H1 (cell line): Measurements from ENCODE around the gene ZNF334. TPM values are rescaled to one million over a fixed set of nuclear protein-coding genes. Genes with fewer than 3 reads are reported as not detected.

Experiments used
- CTCF ChIA-PET: fragments of 300-600 bp; sonication (Branson Sonifier 250); formaldehyde crosslinking; loops from one replicate; lab custom pipeline; 2021; ENCODE audit not compliant: partially characterized antibody; lab: Charles Lee
- POLR2A ChIA-PET: fragments of 300-600 bp; sonication (Branson Sonifier 250); formaldehyde crosslinking; loops from one replicate; lab custom pipeline; 2021; ENCODE audit warnings: inconsistent platforms; ENCODE audit not compliant: partially characterized antibody; lab: Charles Lee
- DNase-seq, 2 experiments: peaks; one replicate each; pipeline versions ENCODE4 v3.0.0 to v3.0.0-alpha.2; 2010 to 2022; ENCODE audit warnings: low spot score in 2 of 2, low read depth in 1 of 2, mixed read lengths in 1 of 2
- FAIRE-seq: peaks from 2 replicates; lab custom pipeline; 2011; peaks lifted over from hg19 to GRCh38; lab: Jason Lieb, UNC
- H2AFZ ChIP-seq: 2 replicates; pipeline ENCODE4 v1.8.1; 2012; ENCODE audit warnings: low read length, inconsistent platforms
- H2AK5ac ChIP-seq: 2 replicates; pipeline ENCODE4 v1.6.1; 2013; ENCODE audit warnings: low read depth, low read length
- H2BK120ac ChIP-seq: replicated peaks from 2 replicates; pipeline ENCODE3; 2013; ENCODE audit warnings: low read depth, low read length, inconsistent platforms
- H2BK12ac ChIP-seq: 2 replicates; pipeline ENCODE4 v1.6.1; 2013; ENCODE audit warnings: low read depth, low read length
- H2BK15ac ChIP-seq: 2 replicates; pipeline ENCODE4 v1.6.1; 2013; ENCODE audit warnings: low read length
- H2BK20ac ChIP-seq: 2 replicates; pipeline ENCODE4 v1.6.1; 2013; ENCODE audit warnings: low read length
- H2BK5ac ChIP-seq: 2 replicates; pipeline ENCODE4 v1.6.1; 2013; ENCODE audit warnings: low read depth, low read length
- H3K14ac ChIP-seq: 2 replicates; pipeline ENCODE4 v1.6.1; 2013; ENCODE audit warnings: inconsistent platforms; ENCODE audit not compliant: insufficient read length
- H3K18ac ChIP-seq: 2 replicates; pipeline ENCODE4 v1.6.1; 2013; ENCODE audit warnings: low read length; ENCODE audit errors: extremely low read depth
- H3K23ac ChIP-seq: 2 replicates; pipeline ENCODE4 v1.6.1; 2013; ENCODE audit warnings: inconsistent platforms; ENCODE audit not compliant: insufficient read length
- H3K23me2 ChIP-seq: 2 replicates; pipeline ENCODE4 v1.6.1; 2013; ENCODE audit warnings: low read depth, low read length
- H3K27ac ChIP-seq: 2 replicates; pipeline ENCODE4 v1.6.1; 2011; ENCODE audit warnings: low read depth, low read length, inconsistent platforms
- H3K27me3 ChIP-seq, 4 experiments: replicated peaks in 1 of 4; 1 replicate in 1 of 4; 2 replicates in 3 of 4; pipeline versions ENCODE4 v1.6.1 to v1.8.1; 2011 to 2013; ENCODE audit warnings: low read length in 3 of 4, mild to moderate bottlenecking in 3 of 4, inconsistent platforms in 2 of 4, mixed read lengths in 2 of 4, moderate library complexity in 1 of 4; ENCODE audit not compliant: control insufficient read depth in 3 of 4, insufficient read depth in 3 of 4; ENCODE audit errors: extremely low read depth in 1 of 4
- H3K36me3 ChIP-seq, 4 experiments: 2 replicates each; pipeline versions ENCODE4 v1.6.1 to v1.8.1; 2011 to 2013; ENCODE audit warnings: mild to moderate bottlenecking in 4 of 4, low read length in 3 of 4, moderate library complexity in 2 of 4, control low read depth in 1 of 4, inconsistent platforms in 1 of 4; ENCODE audit not compliant: insufficient read depth in 4 of 4, control insufficient read depth in 2 of 4
- H3K4ac ChIP-seq: replicated peaks from 2 replicates; pipeline ENCODE3; 2013; ENCODE audit warnings: low read length, low read depth, mixed read lengths, inconsistent platforms; ENCODE audit not compliant: insufficient read length
- H3K4me1 ChIP-seq, 4 experiments: replicated peaks in 1 of 4; 1 replicate in 1 of 4; 2 replicates in 3 of 4; pipeline versions ENCODE4 v1.6.1 to v1.8.1; 2011 to 2013; ENCODE audit warnings: low read length in 3 of 4, inconsistent platforms in 2 of 4, mixed read lengths in 1 of 4; ENCODE audit not compliant: insufficient read depth in 4 of 4, control insufficient read depth in 3 of 4
- H3K4me2 ChIP-seq, 2 experiments: 2 replicates each; pipeline versions ENCODE4 v1.6.1 to v1.8.1; 2011 to 2013; ENCODE audit warnings: low read depth in 2 of 2, low read length in 2 of 2, control low read depth in 1 of 2, inconsistent platforms in 1 of 2, mild to moderate bottlenecking in 1 of 2; ENCODE audit not compliant: insufficient read depth in 1 of 2
- H3K4me3 ChIP-seq, 4 experiments: fragments of 200-600, 300-600 bp in 1 of 4; sonication (generic), shearing (Covaris generic), sonication (Bioruptor Twin) in 1 of 4; 2 replicates each; pipeline versions ENCODE4 v1.5.1 to v1.8.1; 2011 to 2016; ENCODE audit warnings: low read length in 4 of 4, low read depth in 3 of 4, control low read depth in 2 of 4, inconsistent platforms in 2 of 4, mild to moderate bottlenecking in 2 of 4, mixed read lengths in 1 of 4, moderate library complexity in 1 of 4; ENCODE audit not compliant: insufficient read depth in 2 of 4; ENCODE audit errors: extremely low read depth in 1 of 4
- H3K56ac ChIP-seq: replicated peaks from 2 replicates; pipeline ENCODE3; 2013; ENCODE audit warnings: low read depth, mild to moderate bottlenecking, mixed read lengths, low read length, inconsistent platforms; ENCODE audit not compliant: insufficient read length
- H3K79me1 ChIP-seq: 2 replicates; pipeline ENCODE4 v1.6.1; 2013; ENCODE audit warnings: low read depth, low read length, control low read depth
- H3K79me2 ChIP-seq, 2 experiments: 2 replicates each; pipeline versions ENCODE4 v1.6.1 to v1.8.1; 2012 to 2013; ENCODE audit warnings: low read length in 2 of 2, mild to moderate bottlenecking in 2 of 2, inconsistent platforms in 1 of 2; ENCODE audit not compliant: insufficient read depth in 2 of 2, control insufficient read depth in 1 of 2
- H3K9ac ChIP-seq, 4 experiments: replicated peaks in 1 of 4; 1 replicate in 1 of 4; 2 replicates in 3 of 4; pipeline versions ENCODE4 v1.6.1 to v1.8.1; 2011 to 2013; ENCODE audit warnings: low read depth in 3 of 4, low read length in 3 of 4, control low read depth in 2 of 4, mild to moderate bottlenecking in 2 of 4, moderate library complexity in 2 of 4, inconsistent platforms in 1 of 4; ENCODE audit errors: extremely low read depth in 1 of 4
- H3K9me3 ChIP-seq, 2 experiments: 2 replicates each; pipeline versions ENCODE4 v1.6.1 to v1.8.1; 2012 to 2013; ENCODE audit warnings: mild to moderate bottlenecking in 2 of 2, moderate library complexity in 2 of 2, control low read depth in 1 of 2, inconsistent platforms in 1 of 2, low read depth in 1 of 2, low read length in 1 of 2, mixed read lengths in 1 of 2; ENCODE audit not compliant: insufficient read depth in 2 of 2
- H4K20me1 ChIP-seq, 2 experiments: replicated peaks in 1 of 2; 2 replicates each; pipeline versions ENCODE3 to v1.8.1; 2011 to 2013; ENCODE audit warnings: inconsistent platforms in 2 of 2, low read length in 2 of 2, mild to moderate bottlenecking in 1 of 2; ENCODE audit not compliant: insufficient read depth in 2 of 2, control insufficient read depth in 1 of 2
- H4K5ac ChIP-seq: 2 replicates; pipeline ENCODE4 v1.6.1; 2013; ENCODE audit warnings: low read length, low read depth, mixed read lengths, inconsistent platforms; ENCODE audit not compliant: insufficient read length
- H4K8ac ChIP-seq: 2 replicates; pipeline ENCODE4 v1.8.0; 2013; ENCODE audit warnings: mild to moderate bottlenecking, moderate library complexity, low read length, inconsistent platforms; ENCODE audit not compliant: insufficient read depth; ENCODE audit errors: extremely low read depth
- H4K91ac ChIP-seq: replicated peaks from 2 replicates; pipeline ENCODE3; 2013; ENCODE audit warnings: low read length, mixed read lengths, inconsistent platforms; ENCODE audit not compliant: insufficient read length
- BACH1 ChIP-seq: IDR thresholded peaks from 2 replicates; pipeline ENCODE4 v1.6.1; 2012; ENCODE audit warnings: low read length, improper control_type of control experiment
- CBX5 ChIP-seq: fragments of 300-800, 300-1000 bp; sonication (generic); IDR thresholded peaks from 2 replicates; pipeline ENCODE4 v1.7.1; 2016; ENCODE audit warnings: antibody characterized with exemption, low read length, low read depth
- EZH2 ChIP-seq: fragments of 200-600 bp; sonication (generic); IDR thresholded peaks from 2 replicates; pipeline ENCODE4 v1.7.1; 2012; ENCODE audit warnings: low read depth, mild to moderate bottlenecking, moderate library complexity, low read length, inconsistent platforms; ENCODE audit not compliant: severe bottlenecking
- RFX5 ChIP-seq: IDR thresholded peaks from 2 replicates; pipeline ENCODE4 v1.6.1; 2011; ENCODE audit warnings: low read depth, low read length, improper control_type of control experiment, borderline replicate concordance
- RXRA ChIP-seq: IDR thresholded peaks from 2 replicates; pipeline ENCODE4 v1.6.1; 2011; ENCODE audit warnings: low read depth, mild to moderate bottlenecking, low read length, moderate library complexity; ENCODE audit not compliant: insufficient read depth
- SP4 ChIP-seq: IDR thresholded peaks from 2 replicates; pipeline ENCODE4 v1.6.1; 2012; ENCODE audit warnings: low read length, inconsistent platforms
- SRF ChIP-seq: IDR thresholded peaks from 2 replicates; pipeline ENCODE4 v1.6.1; 2011; ENCODE audit warnings: mild to moderate bottlenecking, low read depth, low read length, moderate library complexity
- WGBS, 2 experiments: shearing (Covaris generic) in 1 of 2; methylation state at CpG; one replicate each; pipeline versions ENCODE4 v1.1.6 to v1.1.7; 2013 to 2015; ENCODE audit warnings: low lambda C conversion rate in 2 of 2, mixed read lengths in 2 of 2, inconsistent platforms in 1 of 2, low coverage in 1 of 2, missing lambda C conversion rate in 1 of 2; ENCODE audit not compliant: insufficient replicate concordance in 2 of 2, insufficient coverage in 1 of 2, insufficient read length in 1 of 2; ENCODE audit errors: extremely low coverage in 1 of 2, missing lambda C conversion rate in 1 of 2; 5-methylcytosine and 5-hydroxymethylcytosine counted together
- polyA plus RNA-seq, 7 experiments: library from polyadenylated mRNA; depleted of rRNA in 3 of 7; stranded (reverse) in 5 of 7; unstranded in 2 of 7; fragments of >200 nt in 5 of 7; fragments of 200-250 nt in 2 of 7; gene quantifications; 1 replicate in 5 of 7; 2 replicates in 1 of 7; 4 replicates in 1 of 7; pipeline versions ENCODE4 v1.2.1 to v1.2.3, GENCODE V29; 2011 to 2013; ENCODE audit warnings: missing spikeins in 2 of 7, mixed read lengths in 2 of 7
- total RNA-seq: library from RNA; stranded (reverse); fragmentation: NEBNext Ultra II Directional; extraction: Animal tissue kit (Norgen Biotek cat#: 25700); gene quantifications from 2 replicates; pipeline ENCODE4 v1.2.1, GENCODE V29; 2021
- TF ChIP-seq, protein P1 (sequence below): IDR thresholded peaks from 2 replicates; pipeline ENCODE4 v1.6.1; 2012; ENCODE audit warnings: low read length, inconsistent platforms
- TF ChIP-seq, protein P2 (sequence below): IDR thresholded peaks from 2 replicates; pipeline ENCODE4 v1.6.1; 2012; ENCODE audit warnings: inconsistent platforms
- TF ChIP-seq, protein P3 (sequence below): IDR thresholded peaks from 2 replicates; pipeline ENCODE4 v1.6.1; 2011; ENCODE audit warnings: low read length, improper control_type of control experiment

The ZNF334 gene
- total and polyA plus RNA-seq, 2 of the 8 experiments (the other 6 are each of a cell fraction or from before 2014, with no cell fraction given) = 8.8 to 17.8 TPM

DNA sequence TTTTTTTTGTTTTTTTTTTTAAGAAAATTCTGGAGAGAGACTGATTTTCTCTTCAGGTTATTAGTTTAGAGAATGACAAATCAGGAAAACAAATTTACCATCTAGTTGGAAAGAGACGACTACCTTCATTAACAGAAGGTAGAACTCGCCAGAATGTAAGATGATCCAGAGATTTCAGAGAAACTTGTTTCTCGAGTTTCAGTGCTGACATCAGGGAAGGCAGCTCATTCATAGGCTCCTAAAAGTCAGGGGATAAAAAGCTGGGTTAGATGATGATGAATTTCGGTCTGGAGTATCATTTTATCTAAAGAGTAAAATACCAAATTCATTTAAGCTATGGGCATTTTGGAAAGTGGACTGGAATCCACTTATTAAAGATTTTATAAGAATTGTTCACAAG is 27.9 kb downstream of the ZNF334 start:
- Histone ChIP-seq H4K5ac (no peak overlapping the region), H3K36me3 (no peaks in the 10 kb centered on the region; a peak in 2 of 8 replicates), H2BK5ac (no peak overlapping the region), H3K18ac (no peak overlapping the region), H3K4me3 (peak overlapping the region in 1 of 4 experiments; percentile 1; a peak in 1 of 8 replicates), H2BK120ac (no peak overlapping the region), H3K79me1 (no peaks in the 10 kb centered on the region), H3K23me2 (no peaks in the 10 kb centered on the region), H3K4me2 (no peak overlapping the region; a peak in 1 of 4 replicates), H4K20me1 (no peaks in the 10 kb centered on the region), H3K14ac (no peak overlapping the region), H3K27ac (no peak overlapping the region), H3K9me3 (no peaks in the 10 kb centered on the region), H2AK5ac (no peak overlapping the region), H3K9ac (no peak overlapping the region), H2BK12ac (no peak overlapping the region), H3K23ac (no peak overlapping the region), H2BK15ac (no peak overlapping the region), H4K8ac (no peak overlapping the region), H4K91ac (no peak overlapping the region), H3K79me2 (no peaks in the 10 kb centered on the region), H2BK20ac (no peak overlapping the region), H3K27me3 (no peaks in the 10 kb centered on the region), H2AFZ (no peak overlapping the region), H3K4ac (no peak overlapping the region), H3K56ac (no peak overlapping the region), H3K4me1 (peaks cover 0 to 3% (median 0%) of the 10 kb centered on the region in 4 experiments; a peak in 2 of 7 replicates)
- ChIA-PET POLR2A (interaction anchor here (1.0 to 1.8 kb wide), 3 partner anchors 11 to 85 kb away, joined by 3 read pairs; no protein-coding TSS in a partner anchor), CTCF (interaction anchor here (0.6 to 2.5 kb wide), 14 partner anchors 9 to 120 kb away, joined by 3 to 8 read pairs (median 4); no protein-coding TSS in a partner anchor)
- FAIRE-seq (no peak), DNase-seq (no peak)
- 54% methylated on average over 4 of the region's 4 CpGs; no CpG with 5 or more reads in 1 of the 2 experiments for WGBS, 2 experiments
- no peak for TF ChIP-seq SRF
- TF ChIP-seq, protein P1, sequence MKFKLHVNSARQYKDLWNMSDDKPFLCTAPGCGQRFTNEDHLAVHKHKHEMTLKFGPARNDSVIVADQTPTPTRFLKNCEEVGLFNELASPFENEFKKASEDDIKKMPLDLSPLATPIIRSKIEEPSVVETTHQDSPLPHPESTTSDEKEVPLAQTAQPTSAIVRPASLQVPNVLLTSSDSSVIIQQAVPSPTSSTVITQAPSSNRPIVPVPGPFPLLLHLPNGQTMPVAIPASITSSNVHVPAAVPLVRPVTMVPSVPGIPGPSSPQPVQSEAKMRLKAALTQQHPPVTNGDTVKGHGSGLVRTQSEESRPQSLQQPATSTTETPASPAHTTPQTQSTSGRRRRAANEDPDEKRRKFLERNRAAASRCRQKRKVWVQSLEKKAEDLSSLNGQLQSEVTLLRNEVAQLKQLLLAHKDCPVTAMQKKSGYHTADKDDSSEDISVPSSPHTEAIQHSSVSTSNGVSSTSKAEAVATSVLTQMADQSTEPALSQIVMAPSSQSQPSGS = no peak
- TF ChIP-seq, protein P2, sequence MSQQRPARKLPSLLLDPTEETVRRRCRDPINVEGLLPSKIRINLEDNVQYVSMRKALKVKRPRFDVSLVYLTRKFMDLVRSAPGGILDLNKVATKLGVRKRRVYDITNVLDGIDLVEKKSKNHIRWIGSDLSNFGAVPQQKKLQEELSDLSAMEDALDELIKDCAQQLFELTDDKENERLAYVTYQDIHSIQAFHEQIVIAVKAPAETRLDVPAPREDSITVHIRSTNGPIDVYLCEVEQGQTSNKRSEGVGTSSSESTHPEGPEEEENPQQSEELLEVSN = no peak
- TF ChIP-seq BACH1 = no peak
- TF ChIP-seq SP4 = no peak
- no peak for TF ChIP-seq RXRA
- TF ChIP-seq EZH2 = no peak
- no peak for TF ChIP-seq RFX5
- TF ChIP-seq CBX5 = no peak
- TF ChIP-seq, protein P3, sequence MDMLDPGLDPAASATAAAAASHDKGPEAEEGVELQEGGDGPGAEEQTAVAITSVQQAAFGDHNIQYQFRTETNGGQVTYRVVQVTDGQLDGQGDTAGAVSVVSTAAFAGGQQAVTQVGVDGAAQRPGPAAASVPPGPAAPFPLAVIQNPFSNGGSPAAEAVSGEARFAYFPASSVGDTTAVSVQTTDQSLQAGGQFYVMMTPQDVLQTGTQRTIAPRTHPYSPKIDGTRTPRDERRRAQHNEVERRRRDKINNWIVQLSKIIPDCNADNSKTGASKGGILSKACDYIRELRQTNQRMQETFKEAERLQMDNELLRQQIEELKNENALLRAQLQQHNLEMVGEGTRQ = no peak
